Hepatocyte (in vitro differentiated cells): ENCODE results near the gene PIEZO1. TPM values are rescaled to one million over a fixed set of nuclear protein-coding genes. Genes with fewer than 3 reads are reported as not detected.

ENCODE experiments used
- DNase-seq: peaks from one replicate; pipeline ENCODE4 v3.0.0-alpha.2; 2016; ENCODE audit warnings: low spot score
- H2AFZ ChIP-seq: fragments of 200-600 bp; sonication (generic); 2 replicates; pipeline ENCODE4 v1.6.0; 2016; ENCODE audit warnings: antibody characterized with exemption, mild to moderate bottlenecking
- H3K27ac ChIP-seq: fragments of 200-600 bp; sonication (generic); 2 replicates; pipeline ENCODE4 v1.5.1; 2016; ENCODE audit warnings: mild to moderate bottlenecking
- H3K27me3 ChIP-seq: fragments of 200-600 bp; sonication (generic); 2 replicates; pipeline ENCODE4 v1.6.1; 2016
- H3K36me3 ChIP-seq: fragments of 200-600 bp; sonication (generic); replicated peaks from 2 replicates; pipeline ENCODE4 v1.5.1; 2016; ENCODE audit warnings: low read depth; ENCODE audit not compliant: insufficient read depth
- H3K4me1 ChIP-seq: fragments of 200-600 bp; sonication (generic); 2 replicates; pipeline ENCODE4 v1.5.1; 2016; ENCODE audit warnings: mild to moderate bottlenecking, moderate library complexity; ENCODE audit not compliant: insufficient read depth
- H3K4me2 ChIP-seq: fragments of 200-600 bp; sonication (generic); 2 replicates; pipeline ENCODE4 v1.6.0; 2016
- H3K4me3 ChIP-seq: fragments of 200-600 bp; sonication (generic); 2 replicates; pipeline ENCODE4 v1.5.1; 2016; ENCODE audit warnings: mild to moderate bottlenecking
- H3K79me2 ChIP-seq: fragments of 200-600 bp; sonication (generic); 2 replicates; pipeline ENCODE4 v1.6.0; 2017; ENCODE audit warnings: mild to moderate bottlenecking
- H3K9me2 ChIP-seq: fragments of 200-600 bp; sonication (generic); replicated peaks from 2 replicates; pipeline ENCODE4 v1.6.0; 2017; ENCODE audit warnings: mild to moderate bottlenecking; ENCODE audit not compliant: insufficient read depth
- H3K9me3 ChIP-seq: fragments of 200-600 bp; sonication (generic); 2 replicates; pipeline ENCODE4 v1.5.1; 2016; ENCODE audit warnings: low read depth, mild to moderate bottlenecking
- H4K20me1 ChIP-seq: fragments of 200-600 bp; sonication (generic); 2 replicates; pipeline ENCODE4 v1.6.0; 2016; ENCODE audit warnings: mild to moderate bottlenecking; ENCODE audit not compliant: insufficient read depth, poor library complexity, severe bottlenecking
- EZH2 ChIP-seq: fragments of 200-600 bp; sonication (generic); IDR thresholded peaks from 2 replicates; pipeline ENCODE4 v1.6.1; 2016; ENCODE audit warnings: antibody characterized with exemption, mild to moderate bottlenecking, borderline replicate concordance
- EZH2phosphoT487 ChIP-seq: fragments of 200-600 bp; sonication (generic); IDR thresholded peaks from one replicate; pipeline ENCODE4 v1.6.1; 2018; ENCODE audit warnings: antibody characterized with exemption, mild to moderate bottlenecking, low read depth, moderate library complexity; ENCODE audit not compliant: unreplicated experiment, severe bottlenecking
- WGBS: methylation state at CpG from one replicate; pipeline ENCODE4 v1.1.6; 2016; ENCODE audit warnings: low lambda C conversion rate; ENCODE audit errors: missing lambda C conversion rate; 5-methylcytosine and 5-hydroxymethylcytosine counted together
- polyA plus RNA-seq: library from polyadenylated mRNA; unstranded; fragments of >200 nt; fragmentation: Nextera tagmentation; extraction: Ambion mirVana; gene quantifications from 2 replicates; pipeline ENCODE4 v1.2.1, GENCODE V29; 2016
- total RNA-seq: library from RNA; depleted of rRNA; stranded (reverse); fragments of >200 nt; gene quantifications from 2 replicates; pipeline ENCODE4 v1.2.3, GENCODE V29; 2014
- TF ChIP-seq, protein P1 (sequence below): fragments of 200-600 bp; sonication (generic); IDR thresholded peaks from 2 replicates; pipeline ENCODE4 v1.5.1; 2016; ENCODE audit warnings: antibody characterized with exemption, mild to moderate bottlenecking; ENCODE audit not compliant: poor library complexity

Gene PIEZO1
- total and polyA plus RNA-seq, 2 experiments from 2014 or later = 70.6 to 77.0 TPM

DNA sequence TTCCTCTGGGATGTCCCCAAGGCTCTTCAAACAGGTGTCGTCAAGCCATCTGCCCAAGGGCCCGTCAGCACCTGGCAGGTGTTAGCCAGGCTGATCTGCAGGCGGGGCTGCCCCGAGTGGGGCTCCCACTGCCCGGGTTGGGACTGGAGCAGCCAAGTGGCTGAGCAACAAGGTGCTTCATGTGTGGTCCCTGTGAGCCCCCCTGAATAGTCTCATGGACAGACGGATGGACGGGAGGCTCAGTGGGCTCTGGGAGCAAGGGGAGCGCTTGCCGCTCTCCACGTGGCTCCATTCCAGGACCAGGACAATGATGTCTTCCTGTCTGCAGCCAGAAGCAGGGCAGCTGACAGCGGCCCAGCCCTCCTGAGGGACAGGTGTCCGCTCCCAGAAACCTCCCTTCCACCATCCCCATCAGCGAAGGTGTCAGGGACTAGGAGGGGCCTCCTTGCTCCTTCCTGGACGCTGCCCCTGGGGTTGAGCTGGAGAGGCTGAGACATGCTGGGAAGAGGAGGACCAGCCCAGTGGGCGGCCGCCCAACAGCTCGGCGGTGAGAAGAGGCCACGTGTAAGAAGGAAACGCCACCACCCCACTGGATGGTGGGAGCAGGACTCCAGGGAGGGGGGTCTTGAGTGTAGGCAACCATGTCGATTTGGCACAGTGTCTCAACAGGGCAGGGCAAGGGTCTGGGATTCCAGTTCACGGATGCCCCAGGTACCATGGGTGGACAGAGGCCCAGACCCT is 108.3 kb downstream of the PIEZO1 start:
- Histone ChIP-seq H3K27me3 (no peaks in the 10 kb centered on the region), H3K27ac (no peak overlapping the region), H3K4me1 (no peaks in the 10 kb centered on the region), H3K4me3 (no peak overlapping the region), H3K9me2 (no peaks in the 10 kb centered on the region), H3K4me2 (no peak overlapping the region), H3K36me3 (no peaks in the 10 kb centered on the region), H3K9me3 (no peaks in the 10 kb centered on the region), H2AFZ (no peak overlapping the region), H4K20me1 (no peaks in the 10 kb centered on the region), H3K79me2 (no peaks in the 10 kb centered on the region)
- 93% methylated on average over 22 of the region's 22 CpGs for WGBS
- no peak for DNase-seq
- no peak for TF ChIP-seq EZH2phosphoT487
- TF ChIP-seq, protein P1, sequence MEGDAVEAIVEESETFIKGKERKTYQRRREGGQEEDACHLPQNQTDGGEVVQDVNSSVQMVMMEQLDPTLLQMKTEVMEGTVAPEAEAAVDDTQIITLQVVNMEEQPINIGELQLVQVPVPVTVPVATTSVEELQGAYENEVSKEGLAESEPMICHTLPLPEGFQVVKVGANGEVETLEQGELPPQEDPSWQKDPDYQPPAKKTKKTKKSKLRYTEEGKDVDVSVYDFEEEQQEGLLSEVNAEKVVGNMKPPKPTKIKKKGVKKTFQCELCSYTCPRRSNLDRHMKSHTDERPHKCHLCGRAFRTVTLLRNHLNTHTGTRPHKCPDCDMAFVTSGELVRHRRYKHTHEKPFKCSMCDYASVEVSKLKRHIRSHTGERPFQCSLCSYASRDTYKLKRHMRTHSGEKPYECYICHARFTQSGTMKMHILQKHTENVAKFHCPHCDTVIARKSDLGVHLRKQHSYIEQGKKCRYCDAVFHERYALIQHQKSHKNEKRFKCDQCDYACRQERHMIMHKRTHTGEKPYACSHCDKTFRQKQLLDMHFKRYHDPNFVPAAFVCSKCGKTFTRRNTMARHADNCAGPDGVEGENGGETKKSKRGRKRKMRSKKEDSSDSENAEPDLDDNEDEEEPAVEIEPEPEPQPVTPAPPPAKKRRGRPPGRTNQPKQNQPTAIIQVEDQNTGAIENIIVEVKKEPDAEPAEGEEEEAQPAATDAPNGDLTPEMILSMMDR = no peak
- TF ChIP-seq EZH2 = no peak

DNA sequence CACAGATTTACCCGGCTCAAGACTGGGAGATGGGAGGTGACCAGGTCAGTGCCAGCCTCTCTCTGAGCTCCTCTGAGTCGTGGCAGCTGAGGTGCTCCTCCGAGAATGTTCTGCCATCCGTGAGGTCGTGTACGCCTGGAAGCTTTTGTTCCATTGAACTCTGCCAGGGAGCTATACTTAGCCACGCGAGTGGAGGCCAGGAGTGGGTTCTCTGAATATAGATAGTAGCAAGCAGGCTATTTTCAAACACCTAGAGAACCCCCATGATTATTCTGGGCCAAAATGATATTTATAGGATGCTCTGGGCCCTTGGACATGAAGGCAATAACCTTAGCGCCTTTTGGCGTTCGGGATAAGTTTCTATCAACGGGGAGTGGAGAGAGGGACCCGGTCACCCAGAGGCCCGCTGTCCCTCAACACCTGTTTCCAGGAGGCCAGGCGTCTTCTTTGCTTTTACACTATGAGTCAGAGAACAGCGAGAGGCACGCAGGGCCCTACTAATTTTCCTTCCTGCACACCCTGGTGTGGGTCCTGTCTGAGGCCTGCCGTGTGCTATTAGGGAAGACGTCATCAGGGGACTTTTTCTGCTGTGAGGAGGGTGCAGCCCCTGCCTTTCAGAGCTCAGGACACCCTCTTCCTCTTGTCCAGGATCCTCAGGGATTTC is 111.2 kb downstream of the PIEZO1 start:
- Histone ChIP-seq H3K4me1 (no peaks in the 10 kb centered on the region), H3K9me3 (no peaks in the 10 kb centered on the region), H3K4me3 (no peak overlapping the region), H2AFZ (no peak overlapping the region), H3K27ac (no peak overlapping the region), H3K4me2 (no peak overlapping the region), H4K20me1 (no peaks in the 10 kb centered on the region), H3K36me3 (no peaks in the 10 kb centered on the region), H3K27me3 (no peaks in the 10 kb centered on the region), H3K79me2 (no peaks in the 10 kb centered on the region), H3K9me2 (no peaks in the 10 kb centered on the region)
- 95% methylated on average over 19 of the region's 19 CpGs for WGBS
- no peak for DNase-seq
- no peak for TF ChIP-seq EZH2

DNA sequence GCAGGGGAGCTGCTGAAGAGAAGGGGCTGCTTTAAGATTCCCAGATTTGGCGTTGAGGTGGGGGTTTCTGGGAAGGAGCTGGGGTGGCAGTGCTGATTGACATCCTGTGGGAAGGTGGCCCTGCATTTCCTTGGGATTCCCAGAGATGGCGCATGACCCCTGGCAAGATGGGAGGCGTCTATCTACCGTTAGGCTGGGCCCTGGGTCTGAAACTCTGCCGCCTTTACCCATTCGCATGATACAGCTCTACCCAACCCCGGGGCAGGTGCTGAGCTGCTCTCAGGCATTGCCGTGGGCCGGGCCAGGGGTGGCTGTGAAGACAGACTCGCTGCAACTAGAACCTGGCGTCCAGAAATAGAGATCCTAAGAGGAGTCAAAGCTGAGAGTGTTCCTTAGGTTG is 112.2 kb downstream of the PIEZO1 start:
- no peaks in the 10 kb centered on the region for H3K36me3 ChIP-seq
- no peaks in the 10 kb centered on the region for H4K20me1 ChIP-seq
- H3K9me3 ChIP-seq = no peaks in the 10 kb centered on the region
- H3K27me3 ChIP-seq = no peaks in the 10 kb centered on the region
- no peak overlapping the region for H2AFZ ChIP-seq
- no peaks in the 10 kb centered on the region for H3K79me2 ChIP-seq
- DNase-seq = no peak
- TF ChIP-seq EZH2phosphoT487 (no peak), EZH2 (no peak)
- TF ChIP-seq, protein P1 = peak; percentile 10
- H3K4me2 ChIP-seq = no peak overlapping the region
- H3K27ac ChIP-seq = no peak overlapping the region
- H3K4me3 ChIP-seq = no peak overlapping the region
- 48% methylated on average over 11 of the region's 11 CpGs for WGBS
- H3K4me1 ChIP-seq = no peaks in the 10 kb centered on the region
- H3K9me2 ChIP-seq = no peaks in the 10 kb centered on the region

DNA sequence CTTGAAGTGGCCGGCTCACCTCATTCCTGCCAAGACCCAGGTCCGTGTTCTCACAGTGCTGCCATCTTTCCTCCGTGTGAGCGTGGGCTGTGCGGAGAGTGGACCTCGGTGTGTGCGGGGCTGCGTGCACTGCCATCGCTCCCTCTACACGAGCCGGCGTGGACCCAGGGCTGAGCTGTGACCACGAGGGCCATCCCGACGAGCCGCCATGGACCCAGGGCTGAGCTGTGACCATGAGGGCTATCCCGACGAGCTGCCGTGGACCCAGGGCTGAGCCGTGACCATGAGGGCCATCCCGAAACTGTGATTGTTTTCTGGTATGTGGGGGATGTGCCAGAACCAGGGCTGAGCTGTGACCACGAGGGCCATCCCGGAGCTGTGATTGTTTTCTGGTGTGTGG is 113.2 kb downstream of the PIEZO1 start:
- 94% methylated on average over 23 of the region's 23 CpGs for WGBS
- Histone ChIP-seq H3K27ac (no peak overlapping the region), H3K9me2 (no peaks in the 10 kb centered on the region), H3K4me3 (no peak overlapping the region), H2AFZ (no peak overlapping the region), H3K36me3 (no peaks in the 10 kb centered on the region), H4K20me1 (no peaks in the 10 kb centered on the region), H3K27me3 (no peaks in the 10 kb centered on the region), H3K79me2 (no peaks in the 10 kb centered on the region), H3K9me3 (no peaks in the 10 kb centered on the region), H3K4me1 (no peaks in the 10 kb centered on the region), H3K4me2 (no peak overlapping the region)
- no peak for DNase-seq
- TF ChIP-seq, protein P1 = no peak
- TF ChIP-seq EZH2phosphoT487 (no peak), EZH2 (no peak)
